Ectodermal cell (in vitro differentiated cells): ENCODE data around the gene TRABD2B.

Experiments used
- H3K27ac ChIP-seq: 2 replicates; pipeline ENCODE4 v1.7.0; 2013; ENCODE audit warnings: mild to moderate bottlenecking, low read depth, low read length; ENCODE audit not compliant: insufficient read depth, poor library complexity, severe bottlenecking
- H3K27me3 ChIP-seq: 2 replicates; pipeline ENCODE4 v1.7.0; 2013; ENCODE audit warnings: mild to moderate bottlenecking, low read length; ENCODE audit not compliant: insufficient read depth, control insufficient read depth, poor library complexity, severe bottlenecking
- H3K36me3 ChIP-seq: one replicate; pipeline ENCODE4 v1.7.0; 2013; ENCODE audit warnings: low read length; ENCODE audit not compliant: control insufficient read depth, insufficient read depth
- H3K4me1 ChIP-seq: one replicate; pipeline ENCODE4 v1.7.0; 2013; ENCODE audit warnings: low read length; ENCODE audit not compliant: control insufficient read depth, insufficient read depth
- H3K4me3 ChIP-seq: 2 replicates; pipeline ENCODE4 v1.7.0; 2013; ENCODE audit warnings: low read depth, low read length, control low read depth; ENCODE audit not compliant: insufficient read depth
- H3K9me3 ChIP-seq: 2 replicates; pipeline ENCODE4 v1.7.0; 2013; ENCODE audit warnings: mild to moderate bottlenecking, low read length, moderate library complexity; ENCODE audit not compliant: control insufficient read depth
- WGBS, 2 experiments: methylation state at CpG; one replicate each; pipeline ENCODE4 v1.1.7; 2013; ENCODE audit warnings: missing lambda C conversion rate in 2 of 2; 5-methylcytosine and 5-hydroxymethylcytosine counted together

TRABD2B gene

GRCh38 chr1:47842228-47842919, 154.8 kb downstream of the TRABD2B start:
- 47 to 48% methylated on average over 5 of the region's 5 CpGs for WGBS, 2 experiments
- Histone ChIP-seq H3K4me3 (no peak overlapping the region), H3K4me1 (peaks cover 19% of the 10 kb centered on the region)

GRCh38 chr1:47841356-47841755, 155.8 kb downstream of the TRABD2B start:
- Histone ChIP-seq H3K9me3 (no peaks in the 10 kb centered on the region), H3K27me3 (no peaks in the 10 kb centered on the region), H3K4me1 (peaks cover 19% of the 10 kb centered on the region), H3K27ac (no peak overlapping the region), H3K4me3 (no peak overlapping the region), H3K36me3 (no peaks in the 10 kb centered on the region)
- WGBS, 2 experiments, result 64 to 72% methylated on average over 3 of the region's 3 CpGs

More at GRCh38 chr1:47842228-47842919, 154.8 kb downstream of the TRABD2B start:
- Histone ChIP-seq H3K9me3 (no peaks in the 10 kb centered on the region), H3K27me3 (no peaks in the 10 kb centered on the region), H3K27ac (no peak overlapping the region), H3K36me3 (no peaks in the 10 kb centered on the region)

GRCh38 chr1:47840393-47841190, 156.6 kb downstream of the TRABD2B start:
- Histone ChIP-seq H3K27ac (no peak overlapping the region), H3K27me3 (no peaks in the 10 kb centered on the region), H3K4me1 (peaks cover 19% of the 10 kb centered on the region), H3K9me3 (peaks cover under 1% of the 10 kb centered on the region), H3K36me3 (no peaks in the 10 kb centered on the region), H3K4me3 (no peak overlapping the region)
- 84 to 89% methylated on average over 4 of the region's 4 CpGs for WGBS, 2 experiments

- H3K9me3 ChIP-seq, result peaks cover 5% of the 10 kb centered on the region
- WGBS, 2 experiments, result 92 to 97% methylated on average over 4 of the region's 4 CpGs
These were observed 157.8 kb downstream of the TRABD2B start for GRCh38 chr1:47839433-47839760.

GRCh38 chr1:47838562-47839432, 158.4 kb downstream of the TRABD2B start:
- Histone ChIP-seq H3K4me1 (peaks cover 19% of the 10 kb centered on the region), H3K27me3 (no peaks in the 10 kb centered on the region), H3K4me3 (no peak overlapping the region), H3K36me3 (no peaks in the 10 kb centered on the region), H3K27ac (no peak overlapping the region), H3K9me3 (peaks cover 5% of the 10 kb centered on the region)
- 93 to 95% methylated on average over 16 of the region's 16 CpGs for WGBS, 2 experiments

More at GRCh38 chr1:47839433-47839760, 157.8 kb downstream of the TRABD2B start:
- H3K27ac ChIP-seq, result no peak overlapping the region
- H3K36me3 ChIP-seq, result no peaks in the 10 kb centered on the region
- no peaks in the 10 kb centered on the region for H3K27me3 ChIP-seq
- H3K4me3 ChIP-seq, result no peak overlapping the region
- peaks cover 19% of the 10 kb centered on the region for H3K4me1 ChIP-seq

GRCh38 chr1:47837866-47838561, 159.2 kb downstream of the TRABD2B start:
- Histone ChIP-seq H3K27ac (no peak overlapping the region), H3K27me3 (no peaks in the 10 kb centered on the region), H3K4me3 (no peak overlapping the region), H3K36me3 (no peaks in the 10 kb centered on the region), H3K4me1 (peaks cover 13% of the 10 kb centered on the region), H3K9me3 (peaks cover 5% of the 10 kb centered on the region)
- WGBS, 2 experiments, result 93 to 96% methylated on average over 5 of the region's 5 CpGs

DNA sequence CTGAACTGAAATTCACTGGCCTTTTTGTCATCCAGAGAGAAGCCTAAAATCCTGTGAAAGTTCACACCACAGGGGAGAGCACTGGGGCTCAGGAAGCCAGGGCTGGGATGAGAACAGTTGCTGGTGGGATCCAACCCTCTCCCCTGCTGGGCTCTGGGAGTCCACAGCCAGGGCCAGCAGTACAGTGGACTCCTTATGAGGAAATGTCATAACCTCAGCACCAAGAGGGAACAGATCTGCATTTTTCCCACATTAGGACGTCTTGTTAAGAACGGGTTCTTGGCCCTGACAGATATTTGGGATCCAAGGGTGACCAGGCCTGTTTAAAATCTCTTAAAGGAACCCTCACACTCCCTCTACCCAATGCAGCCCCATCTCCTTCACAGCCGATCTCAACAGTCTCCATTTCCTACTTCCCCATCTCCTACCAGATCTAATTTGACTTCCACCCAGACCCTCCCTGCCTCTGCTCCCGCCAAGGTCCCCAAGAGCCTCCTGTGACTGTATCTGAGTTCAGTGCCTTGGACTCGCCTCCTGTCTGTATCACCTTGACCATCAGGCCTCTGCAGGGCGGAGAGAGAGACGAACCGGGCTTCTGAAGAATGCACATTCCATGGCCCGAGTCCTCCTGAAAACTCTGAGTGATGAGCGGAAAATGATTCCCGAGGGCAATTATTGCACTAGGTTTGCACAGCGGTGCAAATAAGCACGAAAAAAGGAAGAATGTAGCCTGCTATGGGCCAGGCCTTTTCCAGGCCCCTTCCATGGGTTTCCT, 159.9 kb downstream of the TRABD2B start:
- 94 to 95% methylated on average over 13 of the region's 13 CpGs for WGBS, 2 experiments
- H3K27ac ChIP-seq, result no peak overlapping the region
- H3K36me3 ChIP-seq, result no peaks in the 10 kb centered on the region
- H3K27me3 ChIP-seq, result no peaks in the 10 kb centered on the region
- H3K4me1 ChIP-seq, result peaks cover 9% of the 10 kb centered on the region
- peaks cover 5% of the 10 kb centered on the region for H3K9me3 ChIP-seq
- no peak overlapping the region for H3K4me3 ChIP-seq

DNA sequence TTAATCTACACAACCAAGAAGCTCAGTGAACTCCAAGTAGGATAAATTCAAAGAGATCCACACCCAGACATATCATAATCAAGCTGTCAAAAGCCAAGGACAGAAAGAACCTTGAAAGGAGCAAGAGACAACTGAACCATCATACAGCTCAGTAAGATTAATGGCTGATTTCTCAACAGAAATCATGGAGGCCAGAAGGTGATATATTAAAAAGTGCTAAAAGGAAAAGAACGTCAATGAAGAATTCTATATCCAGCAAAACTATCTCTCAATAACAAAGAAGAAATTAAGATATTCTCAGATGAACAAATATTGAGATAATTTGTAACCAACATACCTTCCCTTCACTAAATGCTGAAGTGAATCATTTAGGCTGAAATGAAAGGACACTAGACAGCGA, 161.8 kb downstream of the TRABD2B start:
- H3K27me3 ChIP-seq, result no peaks in the 10 kb centered on the region
- peaks cover 15% of the 10 kb centered on the region for H3K4me1 ChIP-seq
- H3K27ac ChIP-seq, result no peak overlapping the region
- H3K36me3 ChIP-seq, result no peaks in the 10 kb centered on the region
- peaks cover 5% of the 10 kb centered on the region for H3K9me3 ChIP-seq
- H3K4me3 ChIP-seq, result no peak overlapping the region
- 88 to 100% methylated on average over 1 of the region's 2 CpGs for WGBS, 2 experiments

DNA sequence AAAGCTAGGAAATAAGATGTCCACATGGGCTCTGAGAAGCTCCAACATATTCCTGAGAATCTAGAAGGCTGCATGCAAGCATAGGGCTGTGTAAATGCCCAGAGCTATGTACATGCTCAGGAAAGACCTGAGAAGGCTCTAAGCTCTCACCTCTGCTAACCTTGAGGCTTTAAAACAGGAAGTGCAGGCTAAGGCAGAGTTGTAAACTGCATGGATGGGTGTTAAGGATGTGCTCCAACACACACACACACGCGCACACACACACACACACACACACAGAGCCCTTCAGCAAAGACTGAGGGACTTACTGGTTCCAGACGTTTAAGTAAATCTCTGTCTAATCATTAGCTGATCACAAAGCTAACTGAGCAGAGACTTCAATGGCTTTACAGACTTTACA, 162.9 kb downstream of the TRABD2B start:
- Histone ChIP-seq H3K27ac (no peak overlapping the region), H3K9me3 (peaks cover 5% of the 10 kb centered on the region), H3K4me3 (no peak overlapping the region), H3K36me3 (no peaks in the 10 kb centered on the region), H3K27me3 (no peaks in the 10 kb centered on the region), H3K4me1 (peaks cover 17% of the 10 kb centered on the region)
- WGBS, 2 experiments, result 57 to 67% methylated on average over 3 of the region's 3 CpGs
